HG02885 (cell line): Measurements from ENCODE around the gene CENPB.

Experiments
- ATAC-seq: cut with Tn5 transposase; IDR thresholded peaks from one replicate; pipeline ENCODE4 v1.9.1; 2021; ENCODE audit warnings: mild to moderate bottlenecking; ENCODE audit not compliant: unreplicated experiment, poor library complexity

Gene CENPB

DNA sequence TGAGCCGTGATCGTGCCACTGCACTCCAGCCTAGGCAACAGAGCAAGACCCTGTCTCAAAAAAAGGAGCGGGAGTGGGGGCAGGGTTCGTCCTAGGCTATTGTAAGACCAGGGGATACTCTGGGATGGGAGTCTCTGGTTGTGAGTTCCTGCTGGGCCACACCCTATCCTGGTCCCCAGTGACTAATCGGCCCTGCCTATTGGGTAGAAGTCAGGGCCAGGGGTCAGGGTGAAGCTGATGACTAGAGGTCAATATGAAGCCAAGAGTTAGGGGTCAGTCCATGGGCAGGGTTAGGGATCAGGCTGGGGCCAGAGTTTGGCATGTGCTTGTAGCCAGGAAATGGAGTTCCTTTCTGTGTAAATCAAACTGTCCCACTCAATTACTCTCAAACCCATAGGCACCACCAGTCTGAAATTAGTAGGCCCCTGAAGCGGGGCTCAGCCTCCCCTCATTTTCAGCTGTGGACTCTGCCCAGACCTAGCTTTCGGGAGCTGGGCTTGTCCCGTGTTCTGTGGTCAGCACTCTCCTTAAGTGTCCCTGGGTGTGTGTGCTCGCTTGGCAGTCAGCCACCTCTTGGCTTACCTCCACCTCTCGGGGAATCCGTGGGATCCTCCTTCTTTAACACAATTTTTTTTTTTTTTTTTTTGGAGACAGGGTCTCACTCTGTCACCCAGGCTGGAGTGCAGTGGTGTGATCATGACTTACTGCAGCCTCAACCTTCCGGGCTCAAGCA, 52.3 kb downstream of the CENPB start:
- ATAC-seq: no peak
